Trophoblast cell (in vitro differentiated cells and primary cell): Measurements from ENCODE around the gene ZC3H13.

Source experiments
- DNase-seq, 2 donors: peaks; one replicate each; pipeline ENCODE4 v3.0.0-alpha.2; 2016
- H2AFZ ChIP-seq: 2 replicates; pipeline ENCODE4 v1.6.1; 2013; ENCODE audit warnings: low read length, moderate library complexity, mild to moderate bottlenecking; ENCODE audit not compliant: insufficient read depth, poor library complexity
- H2AK5ac ChIP-seq: 2 replicates; pipeline ENCODE4 v1.6.1; 2013; ENCODE audit warnings: mild to moderate bottlenecking, low read length
- H2BK120ac ChIP-seq: 2 replicates; pipeline ENCODE4 v1.6.1; 2013; ENCODE audit warnings: low read length, mild to moderate bottlenecking, moderate library complexity; ENCODE audit not compliant: insufficient read depth, poor library complexity
- H2BK12ac ChIP-seq: 2 replicates; pipeline ENCODE4 v1.6.1; 2013; ENCODE audit warnings: mild to moderate bottlenecking, low read length, moderate library complexity
- H2BK5ac ChIP-seq: 2 replicates; pipeline ENCODE4 v1.6.1; 2013; ENCODE audit warnings: low read length, low read depth, moderate library complexity, mild to moderate bottlenecking; ENCODE audit not compliant: poor library complexity
- H3K14ac ChIP-seq: 2 replicates; pipeline ENCODE4 v1.6.1; 2013; ENCODE audit warnings: mild to moderate bottlenecking, low read length
- H3K18ac ChIP-seq: 2 replicates; pipeline ENCODE4 v1.6.1; 2013; ENCODE audit warnings: mild to moderate bottlenecking, low read length
- H3K23ac ChIP-seq: 2 replicates; pipeline ENCODE4 v1.6.1; 2013; ENCODE audit warnings: low read length
- H3K27ac ChIP-seq: 2 replicates; pipeline ENCODE4 v1.5.1; 2013; ENCODE audit warnings: low read depth, mild to moderate bottlenecking, inconsistent platforms, low read length, moderate library complexity
- H3K27me3 ChIP-seq: 2 replicates; pipeline ENCODE4 v1.6.1; 2013; ENCODE audit warnings: inconsistent platforms, mild to moderate bottlenecking, low read length, moderate library complexity; ENCODE audit not compliant: insufficient read depth
- H3K36me3 ChIP-seq, 2 experiments: 1 replicate in 1 of 2; 2 replicates in 1 of 2; pipeline ENCODE4 v1.6.1; 2013; ENCODE audit warnings: low read length in 2 of 2, mild to moderate bottlenecking in 2 of 2, moderate library complexity in 1 of 2; ENCODE audit not compliant: insufficient read depth in 2 of 2, control insufficient read depth in 1 of 2
- H3K4ac ChIP-seq: 2 replicates; pipeline ENCODE4 v1.6.1; 2013; ENCODE audit warnings: low read depth, mild to moderate bottlenecking, low read length, moderate library complexity
- H3K4me1 ChIP-seq, 2 experiments: 1 replicate in 1 of 2; 2 replicates in 1 of 2; pipeline ENCODE4 v1.6.1; 2013; ENCODE audit warnings: low read length in 2 of 2, mild to moderate bottlenecking in 2 of 2, moderate library complexity in 1 of 2; ENCODE audit not compliant: insufficient read depth in 2 of 2, control insufficient read depth in 1 of 2
- H3K4me2 ChIP-seq: 2 replicates; pipeline ENCODE4 v1.6.1; 2013; ENCODE audit warnings: inconsistent platforms, mild to moderate bottlenecking, low read length, moderate library complexity
- H3K4me3 ChIP-seq: 2 replicates; pipeline ENCODE4 v1.5.1; 2013; ENCODE audit warnings: mild to moderate bottlenecking, low read depth, low read length, inconsistent platforms
- H3K79me1 ChIP-seq: one replicate; pipeline ENCODE4 v1.6.1; 2013; ENCODE audit warnings: low read length
- H3K79me2 ChIP-seq: 2 replicates; pipeline ENCODE4 v1.6.1; 2013; ENCODE audit warnings: low read length, mild to moderate bottlenecking; ENCODE audit not compliant: control insufficient read depth, insufficient read depth, poor library complexity
- H3K9ac ChIP-seq: 2 replicates; pipeline ENCODE4 v1.6.1; 2013; ENCODE audit warnings: mild to moderate bottlenecking, low read length
- H3K9me3 ChIP-seq: 2 replicates; pipeline ENCODE4 v1.6.1; 2013; ENCODE audit warnings: low read depth, mild to moderate bottlenecking, control low read depth, inconsistent platforms, low read length; ENCODE audit not compliant: insufficient read depth
- H4K12ac ChIP-seq: 2 replicates; pipeline ENCODE4 v1.6.1; 2013; ENCODE audit warnings: low read depth, mild to moderate bottlenecking, low read length, moderate library complexity
- H4K8ac ChIP-seq: 2 replicates; pipeline ENCODE4 v1.6.1; 2013; ENCODE audit warnings: low read depth, mild to moderate bottlenecking, low read length, moderate library complexity
- H4K91ac ChIP-seq: one replicate; pipeline ENCODE4 v1.6.1; 2013; ENCODE audit warnings: low read depth, mild to moderate bottlenecking, low read length, moderate library complexity
- WGBS: extraction: QIAGEN DNeasy Blood & Tissue Kit; methylation state at CpG from one replicate; pipeline ENCODE4 v1.1.7; 2013; ENCODE audit warnings: missing lambda C conversion rate; ENCODE audit not compliant: insufficient read length, insufficient coverage; ENCODE audit errors: extremely low coverage; 5-methylcytosine and 5-hydroxymethylcytosine counted together

ZC3H13 gene

DNA sequence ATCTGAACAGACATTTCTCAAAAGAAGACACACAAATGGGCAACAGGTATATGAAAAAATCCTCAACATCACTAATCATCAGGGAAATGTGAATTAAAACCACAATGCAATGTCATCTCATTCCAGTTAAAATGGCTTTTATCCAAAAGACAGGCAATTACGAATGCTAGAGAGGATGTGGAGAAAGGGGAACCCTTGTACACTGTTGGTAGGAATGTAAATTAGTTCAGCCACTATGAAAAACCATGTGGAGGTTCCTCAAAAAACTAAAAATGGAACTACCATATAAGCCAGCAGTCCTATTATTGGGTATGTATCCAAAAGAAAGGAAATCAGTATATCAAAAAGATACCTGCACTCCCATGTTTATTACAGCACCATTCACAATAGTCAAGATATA is 24.7 kb upstream of the ZC3H13 start:
- H2BK5ac ChIP-seq = no peak overlapping the region
- H3K18ac ChIP-seq = no peak overlapping the region
- no peak overlapping the region for H3K4me2 ChIP-seq
- H3K4me1 ChIP-seq = no peaks in the 10 kb centered on the region
- H3K4me3 ChIP-seq = no peak overlapping the region
- no peak overlapping the region for H4K91ac ChIP-seq
- H3K4ac ChIP-seq = no peak overlapping the region
- peaks cover 2% of the 10 kb centered on the region for H3K9me3 ChIP-seq
- H2AFZ ChIP-seq = no peak overlapping the region
- H3K36me3 ChIP-seq = no peaks in the 10 kb centered on the region
- H4K8ac ChIP-seq = no peak overlapping the region
- DNase-seq = no peak
- no peak overlapping the region for H3K14ac ChIP-seq
- H2BK120ac ChIP-seq = no peak overlapping the region
- no peak overlapping the region for H3K9ac ChIP-seq
- H3K79me2 ChIP-seq = no peaks in the 10 kb centered on the region
- H2AK5ac ChIP-seq = no peak overlapping the region
- WGBS = no CpG with 5 or more reads among the region's 1 CpG
- H3K23ac ChIP-seq = no peak overlapping the region
- H3K27me3 ChIP-seq = no peaks in the 10 kb centered on the region
- H3K79me1 ChIP-seq = no peaks in the 10 kb centered on the region
- no peak overlapping the region for H4K12ac ChIP-seq
- no peak overlapping the region for H2BK12ac ChIP-seq
- H3K27ac ChIP-seq = no peak overlapping the region

DNA sequence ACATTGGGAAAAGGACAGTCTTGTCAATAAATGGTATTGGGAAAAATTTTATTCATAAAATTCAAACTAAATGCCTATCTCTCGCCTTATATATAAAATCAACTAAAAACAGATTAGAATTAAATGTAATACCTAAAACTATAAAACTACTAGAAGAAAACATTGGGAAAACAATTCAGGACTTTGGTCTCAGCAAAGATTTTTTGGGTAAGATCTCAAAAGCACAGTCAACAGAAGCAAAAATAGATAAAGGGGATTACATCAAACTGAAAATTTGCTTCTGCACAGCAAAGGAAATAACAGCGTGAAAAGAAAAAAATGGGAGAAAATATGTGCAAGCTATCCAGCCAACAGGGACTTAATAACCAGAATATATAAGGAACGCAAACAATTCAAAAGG is 24.3 kb upstream of the ZC3H13 start:
- no peak overlapping the region for H4K91ac ChIP-seq
- H3K14ac ChIP-seq = no peak overlapping the region
- no peaks in the 10 kb centered on the region for H3K27me3 ChIP-seq
- H4K8ac ChIP-seq = no peak overlapping the region
- H3K9ac ChIP-seq = no peak overlapping the region
- no peak overlapping the region for H2AFZ ChIP-seq
- no peaks in the 10 kb centered on the region for H3K79me2 ChIP-seq
- no peaks in the 10 kb centered on the region for H3K4me1 ChIP-seq
- H2AK5ac ChIP-seq = no peak overlapping the region
- WGBS = no CpG with 5 or more reads among the region's 3 CpGs
- no peak for DNase-seq
- H2BK5ac ChIP-seq = no peak overlapping the region
- no peak overlapping the region for H3K4me3 ChIP-seq
- no peak overlapping the region for H3K18ac ChIP-seq
- H3K4me2 ChIP-seq = no peak overlapping the region
- no peak overlapping the region for H2BK12ac ChIP-seq
- no peak overlapping the region for H3K27ac ChIP-seq
- no peaks in the 10 kb centered on the region for H3K79me1 ChIP-seq
- H2BK120ac ChIP-seq = no peak overlapping the region
- peaks cover 2% of the 10 kb centered on the region for H3K9me3 ChIP-seq
- no peak overlapping the region for H3K23ac ChIP-seq
- H4K12ac ChIP-seq = no peak overlapping the region
- no peaks in the 10 kb centered on the region for H3K36me3 ChIP-seq
- no peak overlapping the region for H3K4ac ChIP-seq

DNA sequence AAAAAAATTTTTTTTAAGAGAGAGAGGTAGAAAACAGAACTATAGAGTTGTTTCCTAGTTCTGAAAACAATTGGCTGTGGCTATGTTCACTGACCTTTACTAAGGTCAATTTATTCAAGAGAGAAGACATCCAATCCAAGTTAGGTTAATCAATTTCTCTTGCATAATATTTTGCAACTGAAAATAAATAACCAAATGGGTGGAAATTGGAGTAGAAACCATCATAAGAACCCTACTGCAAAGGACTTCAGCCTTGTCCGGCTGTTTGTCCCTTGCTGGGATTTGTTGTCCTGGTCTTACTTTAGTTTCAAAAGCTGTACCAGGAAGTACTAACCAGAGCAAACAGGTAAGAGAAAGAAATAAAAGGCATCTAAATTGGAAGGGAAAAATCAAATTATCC is 23.3 kb upstream of the ZC3H13 start:
- H2BK12ac ChIP-seq = no peak overlapping the region
- no peak overlapping the region for H3K27ac ChIP-seq
- H3K27me3 ChIP-seq = no peaks in the 10 kb centered on the region
- no peak overlapping the region for H2BK5ac ChIP-seq
- H4K8ac ChIP-seq = no peak overlapping the region
- DNase-seq = no peak
- no peak overlapping the region for H4K91ac ChIP-seq
- no peak overlapping the region for H2BK120ac ChIP-seq
- no peaks in the 10 kb centered on the region for H3K79me2 ChIP-seq
- H3K36me3 ChIP-seq = no peaks in the 10 kb centered on the region
- no peaks in the 10 kb centered on the region for H3K79me1 ChIP-seq
- peaks cover 2% of the 10 kb centered on the region for H3K9me3 ChIP-seq
- H3K18ac ChIP-seq = no peak overlapping the region
- H3K14ac ChIP-seq = no peak overlapping the region
- no peak overlapping the region for H2AK5ac ChIP-seq
- no peak overlapping the region for H3K23ac ChIP-seq
- H3K4me1 ChIP-seq = no peaks in the 10 kb centered on the region
- no peak overlapping the region for H2AFZ ChIP-seq
- no CpG with 5 or more reads among the region's 1 CpG for WGBS
- no peak overlapping the region for H3K9ac ChIP-seq
- H3K4me2 ChIP-seq = no peak overlapping the region
- no peak overlapping the region for H3K4me3 ChIP-seq
- no peak overlapping the region for H4K12ac ChIP-seq
- H3K4ac ChIP-seq = no peak overlapping the region

DNA sequence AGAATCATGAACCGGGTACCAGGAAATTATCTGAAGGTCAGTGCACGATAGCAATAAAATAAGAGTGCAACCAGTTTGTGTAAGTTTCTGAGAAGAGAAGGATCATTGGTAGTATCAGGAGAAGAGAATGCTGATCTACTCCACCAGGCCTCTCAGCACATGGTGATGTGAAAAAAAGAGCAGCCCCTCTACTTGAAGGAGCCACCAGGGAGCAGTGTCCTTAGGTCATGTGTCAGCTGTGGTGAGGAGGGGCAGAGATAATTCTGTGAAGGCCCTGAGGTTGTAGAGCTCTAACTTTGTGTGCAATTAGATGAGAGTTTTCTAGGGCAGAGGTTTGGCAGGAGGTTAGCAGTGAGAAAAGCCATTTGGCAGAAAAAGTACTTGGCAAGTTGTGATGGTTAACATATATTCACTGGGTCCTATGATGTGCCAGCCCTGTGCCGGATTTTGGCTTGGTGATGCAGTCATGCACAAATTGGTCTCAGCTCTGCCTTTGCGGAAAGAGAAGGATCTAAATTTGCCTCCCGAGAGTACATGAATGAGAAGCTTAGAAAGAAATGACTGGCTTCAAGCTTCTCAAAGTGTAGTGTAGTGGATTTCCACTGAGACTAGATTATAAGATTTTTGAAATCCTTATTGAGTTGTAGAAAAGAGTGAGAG is 19.2 kb upstream of the ZC3H13 start:
- Histone ChIP-seq H3K4ac (no peak overlapping the region), H2AK5ac (no peak overlapping the region), H3K18ac (no peak overlapping the region), H3K4me2 (no peak overlapping the region), H2BK120ac (no peak overlapping the region), H3K4me3 (no peak overlapping the region), H3K23ac (no peak overlapping the region), H2AFZ (no peak overlapping the region), H3K27ac (no peak overlapping the region), H3K79me1 (no peaks in the 10 kb centered on the region), H3K9me3 (peaks cover 2% of the 10 kb centered on the region), H3K27me3 (no peaks in the 10 kb centered on the region), H3K36me3 (no peaks in the 10 kb centered on the region), H3K9ac (no peak overlapping the region), H3K14ac (no peak overlapping the region), H3K79me2 (no peaks in the 10 kb centered on the region), H4K91ac (no peak overlapping the region), H4K8ac (no peak overlapping the region), H2BK5ac (no peak overlapping the region), H4K12ac (no peak overlapping the region), H2BK12ac (no peak overlapping the region), H3K4me1 (no peaks in the 10 kb centered on the region)
- WGBS = no CpG with 5 or more reads among the region's 5 CpGs
- no peak for DNase-seq
